T1000 (cell line): ENCODE results near the gene PEX12.
A peak's percentile ranks its signal among the peaks of the same experiment; 100 is the strongest.
"Not testable (repeated sequence)": the region's sequence is repeated elsewhere in the genome, so short reads cannot be mapped to it uniquely, and the experiment has no call there.

Source experiments
- DNase-seq: peaks from one replicate; lab custom pipeline; 2025; ENCODE audit warnings: mixed read lengths; lab: John Stamatoyannopoulos, UW

PEX12 gene

DNA sequence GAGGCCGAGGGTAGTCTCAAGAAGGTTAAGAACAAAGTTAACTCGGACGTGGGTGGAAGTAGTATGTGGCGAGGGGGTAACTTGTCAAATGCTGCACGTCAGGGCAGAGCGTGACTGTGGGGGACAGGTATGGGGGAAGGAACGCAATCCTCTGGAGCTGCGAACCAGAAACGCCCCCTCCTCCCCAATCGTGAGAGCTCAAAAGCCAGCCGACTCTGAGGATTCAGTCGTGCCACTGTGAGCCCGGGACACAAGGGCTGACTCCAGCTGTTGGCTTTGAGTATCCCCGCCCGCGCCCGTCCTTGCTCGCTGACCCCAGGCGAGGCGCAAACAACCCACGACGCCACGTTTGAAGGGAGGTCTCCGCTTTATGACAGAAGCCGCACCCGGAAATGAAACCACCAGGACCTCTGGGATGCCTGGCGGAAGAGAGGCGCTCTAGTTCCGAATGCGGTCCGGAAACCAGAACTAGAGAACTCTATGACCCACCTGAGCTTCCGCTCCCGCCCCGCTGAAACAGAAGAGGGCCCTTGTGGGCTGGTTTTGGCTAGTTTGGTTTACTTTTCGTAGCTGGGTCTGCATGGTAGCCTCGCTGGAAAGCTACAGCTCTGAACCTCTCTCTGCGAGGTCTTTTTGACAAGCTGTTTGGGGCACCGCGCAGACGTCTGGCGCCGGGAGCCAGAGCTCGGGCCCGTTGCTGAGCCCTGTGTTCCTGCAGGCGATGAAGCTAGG is at the start of gene PEX12:
Gene PEX12, minus strand, starts transcription at position 375 of the 732 bp plus-strand sequence. CDS start 550 bp downstream, outside the sequence.
- DNase-seq, result peak; percentile 78

DNA sequence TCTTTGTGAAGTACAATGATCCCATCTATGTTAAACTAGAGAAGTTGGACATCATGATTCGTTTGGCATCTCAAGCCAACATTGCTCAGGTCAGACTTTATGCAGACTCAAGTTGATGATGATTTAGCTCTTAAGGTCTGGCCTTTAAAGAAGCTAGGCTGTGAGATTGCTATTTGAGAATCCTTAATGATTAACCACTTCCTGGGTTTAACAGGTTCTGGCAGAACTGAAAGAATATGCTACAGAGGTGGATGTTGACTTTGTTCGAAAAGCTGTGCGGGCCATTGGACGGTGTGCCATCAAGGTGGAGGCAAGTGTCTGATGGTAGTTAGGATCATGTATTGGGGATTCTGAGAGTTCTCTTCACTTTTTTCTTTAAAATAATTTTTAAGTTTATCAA is 49.0 kb upstream of the PEX12 start:
- DNase-seq, result no peak

DNA sequence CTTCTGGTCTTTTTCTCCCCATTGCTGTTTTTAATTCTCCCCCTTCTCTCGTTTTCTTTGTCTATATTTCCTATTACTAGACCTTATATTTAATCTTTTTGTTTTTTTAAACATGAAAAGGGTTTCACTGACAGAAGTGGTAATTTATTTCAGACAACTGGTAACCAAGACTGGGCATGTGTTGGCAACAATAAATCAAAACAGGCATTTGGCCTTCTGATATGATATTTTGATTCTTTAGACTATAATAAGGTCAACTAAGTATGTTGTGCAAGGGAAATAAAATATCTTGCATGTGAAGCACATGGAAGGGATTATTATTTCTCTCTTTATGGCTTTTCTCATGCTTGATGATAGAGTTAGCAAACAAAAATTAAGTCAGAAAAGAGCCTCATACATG is 43.4 kb upstream of the PEX12 start:
- DNase-seq, result no peak

DNA sequence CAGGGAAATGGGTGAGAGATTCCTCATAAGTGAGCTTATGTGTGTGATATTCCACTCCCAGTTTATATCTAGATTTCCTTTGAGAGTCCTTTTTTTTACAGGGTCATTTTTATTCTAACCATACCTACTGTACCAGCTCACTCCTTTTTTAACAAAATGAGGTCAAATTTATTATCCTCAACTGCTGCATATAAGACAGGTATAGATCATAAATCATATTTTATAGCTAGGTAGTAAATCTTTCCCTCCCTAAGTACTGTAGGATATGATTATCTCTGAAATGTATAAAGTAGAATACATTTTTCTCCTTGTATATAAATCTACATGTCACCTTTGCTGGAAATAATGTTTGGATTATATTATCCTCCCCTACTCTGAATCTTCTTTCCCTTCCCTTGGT is 40.3 kb upstream of the PEX12 start:
- no peak for DNase-seq

DNA sequence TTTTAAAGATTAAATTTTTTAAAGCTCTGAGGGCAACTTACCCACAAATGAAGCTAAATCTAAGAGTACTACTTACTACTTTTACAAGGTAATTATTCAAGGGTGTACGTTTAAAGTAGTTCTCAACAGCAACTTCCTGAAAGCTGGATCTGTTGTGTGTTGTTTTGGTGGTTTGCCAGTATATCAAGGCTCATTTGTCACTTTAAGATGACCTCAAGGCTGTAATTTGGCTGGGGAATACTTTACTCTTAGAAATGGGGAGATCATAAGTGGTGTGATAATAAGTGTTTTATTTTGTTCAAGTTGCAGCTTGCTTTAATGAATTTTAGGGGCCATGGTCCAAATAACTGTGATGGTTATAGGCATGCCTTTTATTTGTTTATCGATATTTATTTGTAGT is 39.1 kb upstream of the PEX12 start:
- DNase-seq, result no peak

DNA sequence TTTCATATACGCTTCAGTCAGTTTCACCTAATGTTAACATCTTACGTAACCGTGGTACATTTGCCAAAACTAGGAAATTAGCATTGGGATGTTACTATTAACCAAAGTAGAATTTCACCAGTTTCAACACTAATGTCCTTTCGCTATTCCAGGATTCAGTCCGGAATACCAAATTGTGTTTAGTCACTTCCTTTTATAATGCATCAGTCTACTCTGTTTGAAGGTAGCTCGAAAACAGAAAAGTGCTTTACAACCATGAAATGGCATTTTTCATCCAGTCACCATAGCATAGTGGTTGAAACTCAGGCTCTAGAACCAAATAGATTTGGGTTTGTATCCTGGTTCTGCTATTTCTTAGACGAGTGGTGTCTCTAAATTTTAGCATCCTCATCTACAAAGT is 38.2 kb upstream of the PEX12 start:
- no peak for DNase-seq

DNA sequence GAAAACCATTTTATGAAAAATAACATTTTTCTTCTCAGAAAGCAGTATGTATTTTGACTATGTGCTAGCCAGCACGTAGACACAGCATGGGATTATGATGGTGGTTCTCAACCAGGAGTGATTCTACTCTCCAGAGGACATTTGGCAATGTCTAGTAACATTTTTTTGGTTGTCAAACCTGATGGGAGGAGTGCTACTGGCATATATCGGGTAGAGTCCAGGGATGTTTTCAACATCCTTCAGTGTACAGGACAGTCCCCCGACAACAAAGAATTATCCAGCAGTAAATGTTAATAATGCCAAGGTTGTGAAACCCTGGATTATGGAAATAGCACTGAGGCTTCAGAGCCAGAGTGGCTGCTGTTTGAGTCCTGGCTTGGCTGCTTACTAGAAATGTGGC is 36.4 kb upstream of the PEX12 start:
- DNase-seq, result no peak

DNA sequence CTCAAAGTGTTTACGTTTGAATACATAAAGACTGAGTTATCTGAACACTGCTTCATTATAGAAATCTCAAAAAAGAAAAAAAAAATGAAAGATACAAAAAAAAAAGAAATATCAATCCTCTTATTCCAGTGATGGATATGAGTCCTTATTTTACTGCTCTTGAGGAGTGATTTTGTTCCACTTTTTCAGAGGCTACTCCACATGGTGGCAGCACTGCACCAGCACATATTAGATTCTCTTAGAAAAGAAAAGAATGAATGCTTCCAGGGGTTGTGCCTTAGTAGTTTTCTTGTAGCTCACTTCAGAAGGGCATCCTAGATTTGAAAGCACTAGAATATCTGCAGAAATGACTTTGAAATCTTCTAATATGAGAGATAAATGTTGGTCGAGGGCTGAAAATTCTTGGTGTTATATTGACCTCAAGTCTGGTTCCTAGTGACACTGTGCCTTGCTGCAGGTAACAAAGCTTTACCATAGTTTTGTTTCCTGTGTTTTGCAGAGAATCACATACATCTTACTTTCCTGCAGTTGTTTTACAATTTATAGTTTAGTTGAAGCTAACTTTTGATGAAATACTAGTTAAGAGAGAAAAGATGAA is 34.7 kb upstream of the PEX12 start:
- DNase-seq, result no peak

DNA sequence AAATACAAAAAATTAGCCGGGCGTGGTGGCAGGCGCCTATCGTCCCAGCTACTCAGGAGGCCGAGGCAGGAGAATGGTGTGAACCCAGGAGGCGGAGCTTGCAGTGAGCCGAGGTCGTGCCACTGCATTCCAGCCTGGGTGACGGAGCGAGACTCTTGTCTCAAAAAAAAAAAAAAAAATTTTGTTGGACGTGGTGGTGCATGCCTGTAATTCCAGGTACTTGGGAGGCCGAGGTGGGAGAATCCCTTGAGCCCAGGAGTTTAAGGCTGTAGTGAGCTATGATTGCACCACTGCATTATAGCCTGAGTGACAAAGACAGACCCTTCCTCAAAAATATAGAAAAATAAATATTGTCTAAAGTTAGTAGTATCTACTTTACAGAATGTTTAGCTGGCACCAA is 32.4 kb upstream of the PEX12 start:
- DNase-seq, result not testable (repeated sequence)

DNA sequence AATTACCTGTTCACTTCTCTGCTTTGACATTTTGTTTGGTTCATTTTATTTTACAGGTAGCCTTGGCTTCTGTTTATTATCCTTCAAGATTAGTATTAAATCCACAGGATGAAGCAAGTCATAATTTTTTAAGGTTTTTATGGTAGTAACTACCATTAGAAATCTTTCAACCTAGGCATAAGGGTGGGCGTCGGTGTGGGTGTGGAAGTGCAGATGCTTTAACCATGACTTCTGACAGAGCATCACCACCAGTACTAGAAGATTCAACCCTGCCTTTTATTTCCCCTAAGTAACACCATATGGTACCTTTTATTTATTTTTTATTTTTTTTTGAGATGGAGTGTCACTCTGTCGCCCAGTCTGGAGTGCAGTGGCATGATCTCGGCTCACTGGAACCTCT is 31.5 kb upstream of the PEX12 start:
- no peak for DNase-seq

DNA sequence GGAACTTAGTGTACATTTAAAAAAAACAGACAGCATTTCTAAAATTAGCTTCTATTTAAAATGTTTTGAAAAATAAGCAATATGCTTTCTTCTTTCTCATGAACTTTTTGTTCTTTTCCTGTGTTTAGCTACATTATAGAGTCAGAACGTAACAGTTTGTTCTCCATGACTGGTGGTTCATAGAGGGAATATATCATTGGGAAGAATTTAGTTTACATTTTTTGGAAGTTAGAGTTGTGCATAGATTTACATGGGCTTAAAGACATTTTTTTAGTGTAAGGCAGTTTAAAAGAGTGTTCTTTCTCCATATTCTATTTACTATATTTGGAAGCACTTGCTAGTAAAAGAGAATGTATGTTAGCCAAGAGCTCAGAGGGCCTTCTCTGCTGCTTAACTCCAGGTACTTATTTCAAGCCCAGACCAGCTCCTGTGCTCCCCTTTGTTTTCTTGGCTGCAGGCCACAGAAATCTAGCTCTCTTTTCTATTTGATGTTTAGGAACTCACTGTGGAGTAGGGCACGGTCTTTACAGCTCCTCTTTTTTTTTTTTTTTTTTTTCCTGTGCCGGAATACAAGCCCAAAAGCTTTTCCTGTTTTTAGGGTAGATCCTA is 29.0 kb upstream of the PEX12 start:
- no peak for DNase-seq

DNA sequence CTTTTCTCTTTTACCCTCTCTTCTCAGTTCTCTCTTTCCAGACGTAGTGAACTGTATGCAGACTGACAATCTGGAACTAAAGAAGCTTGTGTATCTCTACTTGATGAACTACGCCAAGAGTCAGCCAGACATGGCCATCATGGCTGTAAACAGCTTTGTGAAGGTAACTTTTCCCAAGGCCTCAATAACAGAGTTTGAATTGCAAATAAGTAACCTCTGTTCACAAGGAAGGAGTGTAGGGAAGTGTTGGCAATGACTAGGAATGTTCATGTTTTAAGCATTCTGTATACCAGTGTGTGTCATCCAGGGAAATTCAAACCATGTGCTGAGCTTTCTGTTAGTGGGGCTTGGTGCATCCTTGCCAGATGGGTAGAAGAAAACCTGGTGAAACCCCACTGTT is 27.3 kb upstream of the PEX12 start:
- DNase-seq, result no peak

DNA sequence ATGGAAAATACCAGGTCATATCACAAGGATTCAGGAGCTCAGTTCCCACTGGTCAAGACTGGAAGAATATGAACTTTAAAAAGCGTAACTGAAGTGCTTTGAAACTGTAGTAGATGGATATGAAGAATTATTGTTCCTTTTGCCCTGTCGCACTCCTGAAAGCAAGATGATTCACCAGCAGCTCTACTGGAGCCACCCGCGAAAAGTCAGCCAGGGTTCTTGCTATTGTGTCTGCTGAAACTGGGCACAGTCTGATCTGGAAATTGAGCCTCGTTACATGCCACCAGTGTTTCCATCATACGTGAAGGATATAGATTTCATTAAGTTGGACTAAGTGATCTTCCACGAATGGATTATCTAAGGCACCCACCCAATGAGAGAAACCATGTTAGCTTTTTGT is 25.3 kb upstream of the PEX12 start:
- DNase-seq, result no peak

DNA sequence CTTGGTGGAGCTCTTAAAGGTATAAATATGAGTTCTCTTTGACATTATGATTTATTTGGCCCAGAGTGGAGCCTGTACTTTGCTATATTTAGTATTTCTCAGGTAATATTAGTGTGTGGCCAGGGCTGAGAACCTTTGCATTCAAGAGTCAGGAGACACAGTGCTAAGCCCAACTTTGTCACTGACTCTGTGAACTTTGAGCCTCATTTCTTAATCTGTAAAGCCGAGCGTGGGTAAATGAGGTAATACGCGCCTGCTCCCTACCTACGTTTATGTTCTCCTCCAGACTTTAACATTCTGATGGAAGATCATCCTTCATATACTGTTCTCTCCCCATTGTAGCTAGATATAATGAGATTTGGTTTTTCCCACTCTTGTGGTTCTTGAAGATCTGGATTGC is 19.2 kb upstream of the PEX12 start:
- DNase-seq, result no peak

DNA sequence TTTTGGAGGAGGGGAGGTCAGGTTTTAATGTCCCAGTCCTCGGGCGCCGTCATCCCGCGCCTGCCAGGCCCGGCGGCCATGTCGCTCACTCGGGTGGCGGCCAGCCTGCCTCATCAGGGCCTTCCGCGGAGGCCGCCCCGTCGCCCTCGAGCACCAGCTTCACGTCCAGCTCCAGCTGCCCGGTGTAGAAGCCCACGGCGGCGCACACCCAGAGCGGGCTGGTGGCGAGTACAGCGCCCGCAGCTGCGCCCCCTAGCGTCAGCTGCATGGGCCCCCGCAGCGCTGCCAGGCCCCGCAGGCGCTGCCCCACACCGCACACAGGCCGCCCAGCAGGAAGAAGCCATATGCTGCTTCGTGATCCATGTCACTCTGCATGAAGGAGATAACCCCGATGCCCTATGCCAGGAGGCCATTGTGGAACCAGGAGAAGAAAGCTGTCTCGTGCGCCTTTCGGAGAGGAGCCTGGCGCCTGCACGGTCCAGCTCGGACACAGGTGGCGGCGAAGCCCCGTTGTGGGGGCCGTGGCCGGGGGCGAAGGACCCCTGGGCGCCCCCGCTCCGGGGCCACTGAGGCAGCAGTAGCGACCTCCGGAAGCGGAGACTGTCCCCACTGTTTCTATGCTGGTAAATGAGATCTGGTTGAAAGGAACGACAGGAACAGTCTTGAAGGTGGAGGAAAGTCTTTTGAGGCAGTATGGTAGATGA is 18.3 kb upstream of the PEX12 start:
- no peak for DNase-seq

DNA sequence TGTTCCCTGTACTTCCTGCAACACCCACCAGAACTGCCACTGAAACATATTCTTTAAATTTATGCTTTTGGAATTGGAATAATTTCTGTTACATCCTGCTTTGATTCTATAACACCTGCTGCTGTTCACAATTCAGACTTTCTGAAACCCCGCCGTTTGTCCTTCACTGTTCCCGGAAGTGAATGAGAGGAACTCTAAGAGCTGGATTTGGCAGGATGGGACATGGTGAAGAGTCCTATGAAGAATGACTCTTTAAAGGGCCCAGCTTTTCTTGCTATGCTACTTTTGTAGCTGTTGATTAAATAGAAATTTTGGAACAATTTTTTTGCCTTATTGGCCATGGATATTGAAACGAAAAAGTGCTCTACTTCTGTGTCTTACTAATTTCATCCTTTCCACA is 17.7 kb upstream of the PEX12 start:
- DNase-seq, result no peak

DNA sequence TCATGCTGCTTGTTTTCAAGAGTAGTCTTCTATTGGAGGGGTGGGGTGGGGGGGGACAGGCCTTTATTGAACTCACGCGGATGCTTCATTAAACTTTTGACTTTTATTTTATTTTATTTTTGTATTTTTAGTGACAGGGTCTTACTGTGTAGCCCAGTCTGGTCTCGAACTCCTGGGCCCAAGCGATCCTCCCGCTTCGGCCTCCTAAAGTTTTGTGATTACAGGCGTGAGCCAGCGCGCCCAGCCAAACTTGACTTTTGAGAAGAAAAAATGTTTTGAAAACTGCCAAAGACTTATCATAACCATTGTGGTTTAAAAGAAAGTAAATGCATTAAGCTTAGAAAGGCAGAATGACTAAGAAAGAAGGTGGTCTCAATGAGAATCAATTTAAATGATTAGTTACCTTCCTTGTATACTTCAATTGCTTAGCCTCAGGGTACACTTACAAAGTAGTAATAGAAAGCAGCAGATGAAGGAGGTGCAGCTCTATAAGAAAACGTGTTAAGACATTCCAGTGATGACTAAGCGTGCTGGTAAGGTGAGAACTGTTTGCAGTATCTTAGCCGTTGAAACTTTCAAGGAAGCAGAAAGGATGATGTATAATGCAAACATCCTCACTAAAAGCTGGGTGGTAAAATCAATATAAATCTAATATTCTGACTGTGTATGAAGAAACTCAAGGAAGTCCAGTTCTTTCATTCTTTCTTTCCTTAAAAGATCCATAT is 10.0 kb upstream of the PEX12 start:
- DNase-seq, result no peak

DNA sequence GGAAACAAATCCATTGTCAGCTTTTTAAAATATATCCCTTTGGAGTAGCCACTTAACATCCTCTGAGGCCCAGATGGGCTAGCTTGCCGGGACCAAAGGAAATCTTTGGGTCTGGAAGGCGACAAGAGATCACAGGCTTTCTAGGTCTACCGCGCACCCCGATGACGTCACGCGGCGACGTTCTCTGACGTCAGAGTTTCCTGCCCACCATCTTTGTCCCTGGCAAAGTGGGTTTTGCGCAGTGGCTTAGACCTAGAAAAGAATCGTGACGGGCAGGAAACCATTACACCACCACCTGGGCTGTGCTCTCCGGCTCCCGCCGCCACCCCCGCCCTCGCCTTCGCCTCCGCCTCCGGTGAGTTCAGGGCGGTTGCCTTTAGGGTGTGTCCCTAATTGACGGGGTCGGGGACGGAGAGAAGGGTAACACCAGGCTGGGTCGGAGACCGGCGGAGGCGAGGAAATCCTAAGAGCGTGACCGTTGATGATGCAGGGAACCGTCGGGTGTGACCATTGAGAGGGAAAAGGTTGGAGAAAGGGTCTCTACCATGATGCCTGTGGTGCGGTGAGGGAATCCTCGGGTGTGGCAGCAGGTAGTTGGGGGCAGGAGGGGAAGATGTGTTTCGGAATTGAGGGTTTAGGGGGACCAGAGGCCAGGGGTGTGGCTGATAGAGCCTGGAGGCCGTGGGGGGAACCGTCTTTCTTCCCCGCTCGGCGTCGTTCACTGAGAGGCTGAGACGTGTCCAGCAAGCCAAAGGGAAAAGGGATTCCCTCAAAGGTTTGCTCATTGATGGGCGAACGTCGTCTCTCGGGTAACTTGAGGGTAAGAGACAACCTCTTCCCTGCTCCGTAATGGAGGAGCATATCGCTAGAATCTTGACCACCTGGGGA is 8.9 kb upstream of the PEX12 start, which contains the start of gene AP2B1:
Gene AP2B1, plus strand, starts transcription at position 249 of the 888 bp plus-strand sequence. CDS start 6,709 bp downstream, outside the sequence.
- DNase-seq, result peak; percentile 90

DNA sequence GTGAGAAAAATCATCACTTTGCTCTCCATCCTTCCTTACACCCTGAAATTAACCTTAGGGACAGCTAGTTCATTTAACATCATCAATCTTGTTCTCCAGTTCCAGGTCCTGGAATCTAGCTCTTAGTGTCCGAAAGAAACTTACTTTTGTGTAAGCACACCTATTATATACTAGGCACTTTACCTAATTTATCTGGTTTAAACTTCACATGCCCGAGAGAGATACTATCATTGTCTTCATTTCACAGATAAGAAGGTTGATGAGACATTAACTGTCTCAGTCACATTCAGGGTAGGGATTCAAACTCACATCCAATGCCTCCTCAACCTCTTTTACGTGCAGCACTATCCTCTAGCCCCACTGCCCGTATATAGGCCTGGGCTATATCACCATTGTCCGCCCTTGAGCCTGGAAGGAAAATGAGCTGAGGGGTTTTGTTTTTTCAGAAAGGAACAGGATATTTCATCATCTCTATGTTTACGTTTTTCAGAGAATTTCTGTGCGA is 8.2 kb upstream of the PEX12 start:
- DNase-seq, result no peak

DNA sequence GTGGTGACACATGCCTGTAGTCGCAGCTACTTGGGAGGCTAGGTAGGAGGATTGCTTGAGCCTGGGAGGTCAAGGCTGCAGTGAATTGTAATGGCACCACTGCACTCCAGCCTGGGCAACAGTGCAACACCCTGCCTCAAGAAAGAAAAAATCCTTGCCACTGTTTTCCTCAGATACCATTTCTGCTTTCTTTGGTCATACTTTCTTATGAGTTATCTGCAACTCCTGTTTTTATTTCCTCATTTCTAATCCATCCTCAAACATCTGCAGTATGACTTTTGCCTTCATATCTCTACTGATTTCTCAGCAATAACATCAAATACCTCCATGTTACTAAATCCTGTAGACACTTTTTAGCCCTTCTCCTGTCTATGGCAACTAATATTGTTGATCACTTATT is 5.7 kb upstream of the PEX12 start:
- no peak for DNase-seq

DNA sequence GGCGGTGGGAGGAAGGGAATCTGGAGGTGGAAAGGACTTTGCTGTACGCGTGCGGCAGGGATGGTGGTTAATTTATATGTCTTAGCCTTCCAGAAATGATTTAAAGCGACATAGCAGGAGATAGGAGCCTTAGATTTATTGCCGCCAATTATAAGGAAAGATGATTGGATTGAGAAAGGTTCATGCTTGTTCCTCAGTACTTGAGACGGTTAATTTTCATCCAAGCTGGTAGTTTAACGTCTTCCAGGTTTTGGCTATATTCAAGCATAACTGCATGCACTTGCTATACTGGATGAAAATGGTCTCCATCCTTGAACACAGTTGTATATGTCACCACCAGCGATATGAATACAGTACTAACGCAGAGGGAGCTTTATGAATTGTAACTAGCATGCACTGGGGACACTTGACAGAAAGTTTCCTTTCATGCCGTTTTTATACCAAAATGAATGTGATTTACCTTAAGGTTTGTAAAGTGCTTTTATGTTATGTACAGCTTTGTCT is 610 bp upstream of the PEX12 start:
- no peak for DNase-seq
